GM21360 (cell line): ENCODE data around the gene ANKRD33B.
"Not testable (repeated sequence)": the region's sequence is repeated elsewhere in the genome, so short reads cannot be mapped to it uniquely, and the experiment has no call there.

Experiments used
- ATAC-seq: cut with Tn5 transposase; IDR thresholded peaks from one replicate; pipeline ENCODE4 v1.9.1; 2021; ENCODE audit warnings: mild to moderate bottlenecking, moderate library complexity; ENCODE audit not compliant: unreplicated experiment

The ANKRD33B gene

GRCh38 chr5:10591966-10592365, 28.1 kb downstream of the ANKRD33B start:
- no peak for ATAC-seq

- ATAC-seq, result peak; percentile 49
These were observed 28.7 kb downstream of the ANKRD33B start for GRCh38 chr5:10592601-10593000.

GRCh38 chr5:10593531-10594181, 29.8 kb downstream of the ANKRD33B start:
- ATAC-seq, result no peak

- no peak for ATAC-seq
These were observed 30.8 kb downstream of the ANKRD33B start for GRCh38 chr5:10594591-10595210.

GRCh38 chr5:10595293-10595671, 31.4 kb downstream of the ANKRD33B start:
- no peak for ATAC-seq

GRCh38 chr5:10595672-10596309, 31.9 kb downstream of the ANKRD33B start:
- ATAC-seq, result no peak

GRCh38 chr5:10596310-10596703, 32.4 kb downstream of the ANKRD33B start:
- no peak for ATAC-seq

- ATAC-seq, result no peak
These were observed 33.1 kb downstream of the ANKRD33B start for GRCh38 chr5:10596886-10597451.

- no peak for ATAC-seq
These were observed 35.2 kb downstream of the ANKRD33B start for GRCh38 chr5:10599113-10599512.

GRCh38 chr5:10599862-10600284, 36.0 kb downstream of the ANKRD33B start:
- ATAC-seq, result no peak

- ATAC-seq, result peak; percentile 67
These were observed 36.9 kb downstream of the ANKRD33B start for GRCh38 chr5:10600626-10601245.

GRCh38 chr5:10601246-10602030, 37.6 kb downstream of the ANKRD33B start:
- ATAC-seq, result peak; percentile 44

- no peak for ATAC-seq
These were observed 38.3 kb downstream of the ANKRD33B start for GRCh38 chr5:10602031-10602806.

- no peak for ATAC-seq
These were observed 41.1 kb downstream of the ANKRD33B start for GRCh38 chr5:10604975-10605374.

GRCh38 chr5:10606632-10607022, 42.8 kb downstream of the ANKRD33B start:
- peak; percentile 1 for ATAC-seq

GRCh38 chr5:10607023-10607665, 43.3 kb downstream of the ANKRD33B start:
- peak; percentile 78 for ATAC-seq

- peak; percentile 59 for ATAC-seq
These were observed 43.8 kb downstream of the ANKRD33B start for GRCh38 chr5:10607666-10608073.

- ATAC-seq, result not testable (repeated sequence)
These were observed 44.2 kb downstream of the ANKRD33B start for GRCh38 chr5:10608081-10608480.

GRCh38 chr5:10610058-10610457, 46.2 kb downstream of the ANKRD33B start:
- no peak for ATAC-seq
